Measurements from ENCODE around the gene DPM3.

- TF ChIP-seq EZH2 (IDR thresholded peaks at IDR 0.05) (no peak), FOXP2 (optimal IDR thresholded peaks at IDR 0.05; ENCODE audit: control extremely low read depth, extremely low read length, insufficient read depth) (no peak)
These were observed 25.7 kb upstream of the DPM3 start for GRCh38 chr1:155166051-155166470.
